ENCODE data around the gene ZDHHC14.

ZDHHC14 gene

DNA sequence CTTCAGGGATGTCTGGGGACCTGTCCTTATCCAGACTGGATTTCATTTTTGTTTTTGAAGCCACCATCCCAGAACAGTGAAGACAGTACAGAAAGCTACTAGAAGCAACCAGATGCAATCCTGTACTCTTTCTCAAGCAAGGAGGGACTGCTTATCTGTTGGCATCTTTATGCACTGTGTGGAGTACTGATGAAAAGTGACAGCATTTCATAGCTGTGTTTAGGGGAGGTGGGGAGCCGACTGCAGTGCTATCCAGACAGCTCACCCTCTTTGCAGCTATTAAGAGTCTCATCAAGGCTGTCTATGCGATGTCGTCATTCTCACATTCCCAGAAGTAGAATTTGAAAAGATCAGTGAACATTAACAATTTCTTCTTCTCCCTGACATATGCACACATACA lies 5.5 kb downstream of the ZDHHC14 start:
- Histone ChIP-seq H3K27ac (replicated peaks) (no peak overlapping the region), H3K27me3 (ENCODE audit: insufficient read depth, poor library complexity, severe bottlenecking) (no peaks in the 10 kb centered on the region), H3K4me3 (replicated peaks; ENCODE audit: insufficient read depth, low read length) (no peak overlapping the region)
- TF ChIP-seq, protein P1, sequence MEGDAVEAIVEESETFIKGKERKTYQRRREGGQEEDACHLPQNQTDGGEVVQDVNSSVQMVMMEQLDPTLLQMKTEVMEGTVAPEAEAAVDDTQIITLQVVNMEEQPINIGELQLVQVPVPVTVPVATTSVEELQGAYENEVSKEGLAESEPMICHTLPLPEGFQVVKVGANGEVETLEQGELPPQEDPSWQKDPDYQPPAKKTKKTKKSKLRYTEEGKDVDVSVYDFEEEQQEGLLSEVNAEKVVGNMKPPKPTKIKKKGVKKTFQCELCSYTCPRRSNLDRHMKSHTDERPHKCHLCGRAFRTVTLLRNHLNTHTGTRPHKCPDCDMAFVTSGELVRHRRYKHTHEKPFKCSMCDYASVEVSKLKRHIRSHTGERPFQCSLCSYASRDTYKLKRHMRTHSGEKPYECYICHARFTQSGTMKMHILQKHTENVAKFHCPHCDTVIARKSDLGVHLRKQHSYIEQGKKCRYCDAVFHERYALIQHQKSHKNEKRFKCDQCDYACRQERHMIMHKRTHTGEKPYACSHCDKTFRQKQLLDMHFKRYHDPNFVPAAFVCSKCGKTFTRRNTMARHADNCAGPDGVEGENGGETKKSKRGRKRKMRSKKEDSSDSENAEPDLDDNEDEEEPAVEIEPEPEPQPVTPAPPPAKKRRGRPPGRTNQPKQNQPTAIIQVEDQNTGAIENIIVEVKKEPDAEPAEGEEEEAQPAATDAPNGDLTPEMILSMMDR (IDR thresholded peaks at IDR 0.05; ENCODE audit: insufficient read depth, low read length) = no peak
- no peak for TF ChIP-seq GABPA (IDR thresholded peaks at IDR 0.05; ENCODE audit: low read depth)
- TF ChIP-seq SPI1 (IDR thresholded peaks at IDR 0.05; ENCODE audit: borderline replicate concordance, low read depth) = no peak
- no peak for TF ChIP-seq REST (IDR thresholded peaks at IDR 0.05; ENCODE audit: insufficient replicate concordance, low read depth)
- TF ChIP-seq POLR2AphosphoS5 (IDR thresholded peaks at IDR 0.05; ENCODE audit: low read depth) = no peak
- DNase-seq (ENCODE audit: low read depth in 1 of 2, low spot score in 1 of 2) = no peak

- H3K27me3 ChIP-seq (ENCODE audit: insufficient read depth, poor library complexity, severe bottlenecking) = no peaks in the 10 kb centered on the region
- no peak for DNase-seq (ENCODE audit: low read depth in 1 of 2, low spot score in 1 of 2)
- no peak overlapping the region for H3K4me3 ChIP-seq (replicated peaks; ENCODE audit: insufficient read depth, low read length)
- TF ChIP-seq GABPA (IDR thresholded peaks at IDR 0.05; ENCODE audit: low read depth) (no peak), REST (IDR thresholded peaks at IDR 0.05; ENCODE audit: insufficient replicate concordance, low read depth) (no peak), SPI1 (IDR thresholded peaks at IDR 0.05; ENCODE audit: borderline replicate concordance, low read depth) (no peak), POLR2AphosphoS5 (IDR thresholded peaks at IDR 0.05; ENCODE audit: low read depth) (no peak)
- TF ChIP-seq, protein P1 (IDR thresholded peaks at IDR 0.05; ENCODE audit: insufficient read depth, low read length) = no peak
- H3K27ac ChIP-seq (replicated peaks) = no peak overlapping the region
These were observed 7.9 kb downstream of the ZDHHC14 start for GRCh38 chr6:157388924-157389323.

DNA sequence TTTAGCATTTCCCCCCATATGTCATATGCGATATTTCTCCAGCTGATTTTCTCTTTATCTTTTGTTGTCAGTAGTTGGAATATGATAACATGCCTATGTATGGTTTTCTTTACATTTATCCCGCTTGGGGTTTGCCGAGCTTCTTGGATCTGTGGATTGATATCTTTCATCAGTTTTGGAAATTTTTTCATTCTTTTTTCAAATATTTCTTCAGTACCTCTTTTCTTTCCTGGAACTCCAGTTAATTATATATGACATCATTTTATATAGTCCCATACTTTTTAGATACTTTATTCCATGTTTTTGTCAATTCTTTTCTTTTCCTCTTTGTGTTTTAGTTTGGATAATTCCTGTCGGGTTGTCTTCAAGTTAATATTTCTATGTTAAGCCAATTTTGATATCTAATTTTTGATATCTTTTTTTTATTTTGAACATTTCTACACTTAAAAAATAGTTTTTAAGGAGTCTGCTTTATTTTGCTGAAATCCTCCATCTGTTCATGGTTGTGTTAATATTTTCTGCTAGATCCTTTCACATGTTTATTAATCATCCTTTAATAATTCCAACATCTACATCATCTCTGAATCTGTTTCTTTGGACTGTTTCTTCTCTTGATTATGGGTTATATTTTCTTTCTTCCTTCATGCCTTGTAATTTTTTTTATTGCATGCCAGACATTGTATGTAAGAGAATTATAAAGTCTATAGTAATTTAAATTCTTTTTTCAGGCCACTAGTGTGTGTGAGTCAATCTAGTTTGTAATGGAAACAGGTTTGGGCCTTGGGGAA lies 9.5 kb downstream of the ZDHHC14 start:
- H3K4me3 ChIP-seq (replicated peaks; ENCODE audit: insufficient read depth, low read length) = no peak overlapping the region
- TF ChIP-seq GABPA (IDR thresholded peaks at IDR 0.05; ENCODE audit: low read depth) (no peak), SPI1 (IDR thresholded peaks at IDR 0.05; ENCODE audit: borderline replicate concordance, low read depth) (no peak), POLR2AphosphoS5 (IDR thresholded peaks at IDR 0.05; ENCODE audit: low read depth) (no peak), REST (IDR thresholded peaks at IDR 0.05; ENCODE audit: insufficient replicate concordance, low read depth) (no peak)
- TF ChIP-seq, protein P1 (IDR thresholded peaks at IDR 0.05; ENCODE audit: insufficient read depth, low read length) = no peak
- H3K27me3 ChIP-seq (ENCODE audit: insufficient read depth, poor library complexity, severe bottlenecking) = no peaks in the 10 kb centered on the region
- H3K27ac ChIP-seq (replicated peaks) = no peak overlapping the region
- DNase-seq (ENCODE audit: low read depth in 1 of 2, low spot score in 1 of 2) = no peak
